Omental fat pad (tissue), 4 donors: ENCODE results near the gene MKLN1. TPM values are rescaled to one million over a fixed set of nuclear protein-coding genes. Genes with fewer than 3 reads are reported as not detected.

Experiments used
- ATAC-seq: fragments of 150-250 bp; one replicate; pipeline ENCODE4 v1.9.1; 2016; ENCODE audit warnings: mild to moderate bottlenecking, moderate library complexity; ENCODE audit not compliant: low FRiP score
- DNase-seq: peaks from one replicate; pipeline ENCODE4 v3.0.0-alpha.2; 2019; ENCODE audit warnings: low spot score
- CTCF ChIP-seq, 3 donors: fragments of 450-650 bp; IDR thresholded peaks; one replicate each; pipeline ENCODE4 v1.5.1; 2016 to 2017; ENCODE audit warnings: antibody characterized with exemption in 3 of 3, mild to moderate bottlenecking in 3 of 3, moderate library complexity in 2 of 3
- total RNA-seq, 4 donors: library from RNA; depleted of rRNA; stranded (reverse); fragments of >200 nt; gene quantifications; one replicate each; pipeline ENCODE4 v1.1.0, GENCODE V29; 2016

MKLN1 gene
- total RNA-seq, 4 donors from 2014 or later, result 48.9 to 108 (median 49.8) TPM

GRCh38 chr7:131486346-131486745 lies 158.7 kb downstream of the MKLN1 start:
- no peak for TF ChIP-seq CTCF (IDR thresholded peaks at IDR 0.05)
- DNase-seq (no peak), ATAC-seq (no peak)

- DNase-seq, result no peak
- no peak for TF ChIP-seq CTCF (IDR thresholded peaks at IDR 0.05)
- no peak for ATAC-seq
Measured at GRCh38 chr7:131487217-131487616, 159.5 kb downstream of the MKLN1 start.

- DNase-seq (no peak), ATAC-seq (no peak)
- TF ChIP-seq CTCF (IDR thresholded peaks at IDR 0.05), result no peak
Measured at GRCh38 chr7:131488361-131488760, 160.7 kb downstream of the MKLN1 start.

- no peak for TF ChIP-seq CTCF (IDR thresholded peaks at IDR 0.05)
- DNase-seq (no peak), ATAC-seq (no peak)
Measured at GRCh38 chr7:131489196-131489595, 161.5 kb downstream of the MKLN1 start.

GRCh38 chr7:131489881-131490280 lies 162.2 kb downstream of the MKLN1 start:
- TF ChIP-seq CTCF (IDR thresholded peaks at IDR 0.05), result no peak
- no peak for DNase-seq
- ATAC-seq, result no peak

GRCh38 chr7:131493081-131493480 lies 165.4 kb downstream of the MKLN1 start:
- no peak for DNase-seq
- no peak for ATAC-seq
- no peak for TF ChIP-seq CTCF (IDR thresholded peaks at IDR 0.05)

- DNase-seq, result no peak
- ATAC-seq, result no peak
- no peak for TF ChIP-seq CTCF (IDR thresholded peaks at IDR 0.05)
Measured at GRCh38 chr7:131493581-131493980, 165.9 kb downstream of the MKLN1 start.
